Ovary (tissue), 9 donors: ENCODE data around the gene DNAH5. TPM values are rescaled to one million over a fixed set of nuclear protein-coding genes. Genes with fewer than 3 reads are reported as not detected.

ENCODE experiments used
- DNase-seq, 5 donors: peaks; one replicate each; pipeline ENCODE4 v3.0.0-alpha.2; 2019 to 2020
- H3K27ac ChIP-seq, 2 donors: fragments of 200-600 bp; one replicate each; pipeline versions ENCODE4 v1.5.1 to v1.8.0; 2019 to 2022
- H3K27me3 ChIP-seq: fragments of 200-600 bp; one replicate; pipeline ENCODE4 v1.8.0; 2022
- H3K36me3 ChIP-seq: fragments of 200-600 bp; sonication (generic); one replicate; pipeline ENCODE4 v1.5.1; 2019
- H3K4me1 ChIP-seq: one replicate; pipeline ENCODE4 v1.8.1; 2013; ENCODE audit warnings: mild to moderate bottlenecking, moderate library complexity; ENCODE audit not compliant: insufficient read depth
- H3K4me3 ChIP-seq: fragments of 200-600 bp; sonication (generic); one replicate; pipeline ENCODE4 v1.5.1; 2017
- H3K9me3 ChIP-seq, 2 donors: fragments of 200-600 bp in 1 of 2; sonication (generic) in 1 of 2; one replicate each; pipeline versions ENCODE4 v1.5.1 to v1.8.1; 2013 to 2019; ENCODE audit warnings: mild to moderate bottlenecking in 1 of 2, moderate library complexity in 1 of 2
- EP300 ChIP-seq: sonication (generic); formaldehyde crosslinking; IDR thresholded peaks from one replicate; pipeline ENCODE4 v1.6.1; 2017; ENCODE audit warnings: antibody characterized with exemption
- POLR2A ChIP-seq: fragments of 450-650 bp; IDR thresholded peaks from one replicate; pipeline ENCODE4 v1.6.1; 2017; ENCODE audit warnings: antibody characterized with exemption, mild to moderate bottlenecking, moderate library complexity
- WGBS, 3 donors: extraction: QIAGEN DNeasy Blood & Tissue Kit in 1 of 3; methylation state at CpG; one replicate each; pipeline versions ENCODE4 v1.1.5 to v1.1.7; 2013 to 2017; 5-methylcytosine and 5-hydroxymethylcytosine counted together
- intact Hi-C, 4 donors: fragments of 100-400 bp; cut with DNase I; formaldehyde crosslinking; loops; one replicate each; pipeline versions ENCODE4 v1.11.0 to v1.15.1; 2022 to 2023
- polyA plus RNA-seq, 2 donors: library from polyadenylated mRNA; stranded (reverse); fragments of 200-250 nt in 1 of 2; fragments of 350-450 nt in 1 of 2; fragmentation: Illumina TruSeq in 1 of 2; extraction: RNeasy Lipid Tissue Mini Kit (QIAGEN cat#74804) in 1 of 2; gene quantifications; one replicate each; pipeline ENCODE4 v1.2.3, GENCODE V29; 2013 to 2014
- total RNA-seq, 7 donors: library from RNA; depleted of rRNA in 2 of 7; stranded (reverse); fragments of >200 nt in 2 of 7; fragmentation: NEBNext Ultra II Directional in 3 of 7; extraction: Animal tissue kit (Norgen Biotek cat#: 25700) in 3 of 7; gene quantifications; one replicate each; pipeline versions ENCODE4 v1.1.0 to v1.2.4, GENCODE V29; 2016 to 2023
- TF ChIP-seq, protein P1 (sequence below), 3 donors: fragments of 450-650 bp in 2 of 3; fragments of 200-600 bp in 1 of 3; IDR thresholded peaks; one replicate each; pipeline versions ENCODE4 v1.5.1 to v1.8.0; 2016 to 2022; ENCODE audit warnings: antibody characterized with exemption in 3 of 3, mild to moderate bottlenecking in 1 of 3
- donor health status: DM: no; HTN: no; CAD: no; lungs with moderate emphysema.
- donor health status: DM: no; HTN: no; CAD: no.
- donor health status: Bipolar disorder and iron deficiency.
- donor health status: DM: yes; HTN: yes; CAD: no.
- donor health status: DM: no; HTN: no; CAD: no.
- donor health status: DM: yes; HTN: yes; CAD: no.

The DNAH5 gene
- total and polyA plus RNA-seq, 9 donors, result 0.01 to 9.8 (median 0.40) TPM

- TF ChIP-seq, protein P1, sequence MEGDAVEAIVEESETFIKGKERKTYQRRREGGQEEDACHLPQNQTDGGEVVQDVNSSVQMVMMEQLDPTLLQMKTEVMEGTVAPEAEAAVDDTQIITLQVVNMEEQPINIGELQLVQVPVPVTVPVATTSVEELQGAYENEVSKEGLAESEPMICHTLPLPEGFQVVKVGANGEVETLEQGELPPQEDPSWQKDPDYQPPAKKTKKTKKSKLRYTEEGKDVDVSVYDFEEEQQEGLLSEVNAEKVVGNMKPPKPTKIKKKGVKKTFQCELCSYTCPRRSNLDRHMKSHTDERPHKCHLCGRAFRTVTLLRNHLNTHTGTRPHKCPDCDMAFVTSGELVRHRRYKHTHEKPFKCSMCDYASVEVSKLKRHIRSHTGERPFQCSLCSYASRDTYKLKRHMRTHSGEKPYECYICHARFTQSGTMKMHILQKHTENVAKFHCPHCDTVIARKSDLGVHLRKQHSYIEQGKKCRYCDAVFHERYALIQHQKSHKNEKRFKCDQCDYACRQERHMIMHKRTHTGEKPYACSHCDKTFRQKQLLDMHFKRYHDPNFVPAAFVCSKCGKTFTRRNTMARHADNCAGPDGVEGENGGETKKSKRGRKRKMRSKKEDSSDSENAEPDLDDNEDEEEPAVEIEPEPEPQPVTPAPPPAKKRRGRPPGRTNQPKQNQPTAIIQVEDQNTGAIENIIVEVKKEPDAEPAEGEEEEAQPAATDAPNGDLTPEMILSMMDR (IDR thresholded peaks at IDR 0.05), result no peak
- TF ChIP-seq EP300, result no peak
- no peak for TF ChIP-seq POLR2A
- WGBS, 3 donors, result 84 to 85% (median 84%) methylated on average over 15 of the region's 15 CpGs
- Histone ChIP-seq H3K27me3 (no peaks in the 10 kb centered on the region), H3K4me1 (no peaks in the 10 kb centered on the region), H3K9me3 (no peaks in the 10 kb centered on the region), H3K4me3 (no peak overlapping the region), H3K36me3 (no peaks in the 10 kb centered on the region), H3K27ac (no peak overlapping the region)
- intact Hi-C loops, result no loop called here
- DNase-seq, result no peak
Observed at GRCh38 chr5:13919087-13919486, 25.4 kb downstream of the DNAH5 start.

GRCh38 chr5:13917061-13917460, 27.4 kb downstream of the DNAH5 start:
- intact Hi-C loops, result no loop called here
- Histone ChIP-seq H3K36me3 (no peaks in the 10 kb centered on the region), H3K27ac (no peak overlapping the region), H3K4me1 (no peaks in the 10 kb centered on the region), H3K9me3 (no peaks in the 10 kb centered on the region), H3K4me3 (no peak overlapping the region), H3K27me3 (no peaks in the 10 kb centered on the region)
- TF ChIP-seq POLR2A, result no peak
- no peak for TF ChIP-seq EP300
- TF ChIP-seq, protein P1 (IDR thresholded peaks at IDR 0.05), result no peak
- WGBS, 3 donors, result 81 to 89% (median 86%) methylated on average over 5 of the region's 5 CpGs
- DNase-seq, result no peak

DNA sequence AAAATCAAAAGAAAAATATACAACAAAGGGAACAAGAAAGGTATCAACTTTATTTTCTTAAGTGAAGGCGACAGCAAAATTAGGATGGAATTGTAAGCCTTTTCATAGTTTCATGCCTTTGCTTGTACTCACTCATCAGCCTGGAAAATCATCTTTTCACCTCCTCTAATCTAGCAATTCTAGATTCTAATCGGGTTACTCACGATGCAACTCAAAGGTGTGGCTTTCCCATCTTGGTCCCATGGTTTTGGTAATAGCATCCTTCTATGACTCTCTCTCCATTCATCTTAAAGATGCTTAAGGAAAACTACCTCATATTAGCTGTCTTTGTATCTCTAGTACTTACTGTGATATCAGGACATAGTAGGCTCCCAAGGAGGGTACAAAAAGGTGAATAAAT, 30.5 kb downstream of the DNAH5 start:
- no peaks in the 10 kb centered on the region for H3K9me3 ChIP-seq
- intact Hi-C loops, result no loop called here
- no peak overlapping the region for H3K4me3 ChIP-seq
- no peaks in the 10 kb centered on the region for H3K4me1 ChIP-seq
- no peak for DNase-seq
- TF ChIP-seq, protein P1 (IDR thresholded peaks at IDR 0.05), result no peak
- TF ChIP-seq EP300 (no peak), POLR2A (no peak)
- no peaks in the 10 kb centered on the region for H3K27me3 ChIP-seq
- no peak overlapping the region for H3K27ac ChIP-seq
- 87 to 95% (median 90%) methylated on average over 3 of the region's 3 CpGs for WGBS, 3 donors
- H3K36me3 ChIP-seq, result no peaks in the 10 kb centered on the region

- intact Hi-C loops, result no loop called here
- Histone ChIP-seq H3K36me3 (no peaks in the 10 kb centered on the region), H3K9me3 (no peaks in the 10 kb centered on the region), H3K4me3 (no peak overlapping the region), H3K27me3 (no peaks in the 10 kb centered on the region), H3K4me1 (no peaks in the 10 kb centered on the region), H3K27ac (no peak overlapping the region)
- no peak for DNase-seq
- TF ChIP-seq, protein P1 (IDR thresholded peaks at IDR 0.05), result no peak
- no peak for TF ChIP-seq EP300
- TF ChIP-seq POLR2A, result no peak
- WGBS, 3 donors, result 82 to 84% (median 84%) methylated on average over 13 of the region's 13 CpGs
Observed at GRCh38 chr5:13910637-13911288, 33.7 kb downstream of the DNAH5 start.
